Measurements from ENCODE around the gene HNRNPA0. TPM values are rescaled to one million over a fixed set of nuclear protein-coding genes. Genes with fewer than 3 reads are reported as not detected.

Gene HNRNPA0
- total RNA-seq, 1 experiment from 2014 or later = 6.7 TPM

DNA sequence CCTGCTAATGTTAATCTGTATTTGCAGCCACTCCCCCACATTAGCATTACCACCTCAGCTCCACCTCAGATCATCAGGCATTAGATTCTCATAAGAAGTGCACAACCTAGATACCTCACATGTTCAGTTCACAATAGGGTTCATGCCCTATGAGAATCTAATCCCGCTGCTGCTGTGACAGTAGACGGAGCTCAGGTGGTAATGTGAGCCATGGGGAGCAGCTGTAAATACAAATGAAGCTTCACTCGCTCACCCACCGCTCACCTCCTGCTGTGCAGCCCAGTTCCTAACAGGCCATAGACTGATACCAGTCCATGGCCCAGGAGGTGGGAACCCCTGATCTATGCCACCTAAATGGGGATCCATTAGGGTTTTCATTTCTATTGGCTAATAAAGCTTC lies 6.1 kb upstream of the HNRNPA0 start:
- no peak overlapping the region for H3K27ac ChIP-seq (ENCODE audit: low read length)
- H3K4me3 ChIP-seq (ENCODE audit: low read length) = no peak overlapping the region
- H3K9me3 ChIP-seq (ENCODE audit: low read length) = no peaks in the 10 kb centered on the region
- no peak overlapping the region for H3K9ac ChIP-seq (ENCODE audit: low read length)
- no peaks in the 10 kb centered on the region for H3K27me3 ChIP-seq (ENCODE audit: low read length)
- no peaks in the 10 kb centered on the region for H3K36me3 ChIP-seq (ENCODE audit: insufficient read depth, low read length)
- no peak for DNase-seq
- no peak overlapping the region for H3K4me2 ChIP-seq (ENCODE audit: low read depth, low read length, poor library complexity, severe bottlenecking)
- H3K4me1 ChIP-seq (ENCODE audit: low read length) = peaks cover 1% of the 10 kb centered on the region
- H3K9me2 ChIP-seq (replicated peaks; ENCODE audit: insufficient read depth, low read length) = no peaks in the 10 kb centered on the region
- no peaks in the 10 kb centered on the region for H4K20me1 ChIP-seq (ENCODE audit: insufficient read depth, low read depth, low read length)
- H2AFZ ChIP-seq (ENCODE audit: low read length) = no peak overlapping the region
- no peaks in the 10 kb centered on the region for H3K79me2 ChIP-seq (ENCODE audit: low read length)

DNA sequence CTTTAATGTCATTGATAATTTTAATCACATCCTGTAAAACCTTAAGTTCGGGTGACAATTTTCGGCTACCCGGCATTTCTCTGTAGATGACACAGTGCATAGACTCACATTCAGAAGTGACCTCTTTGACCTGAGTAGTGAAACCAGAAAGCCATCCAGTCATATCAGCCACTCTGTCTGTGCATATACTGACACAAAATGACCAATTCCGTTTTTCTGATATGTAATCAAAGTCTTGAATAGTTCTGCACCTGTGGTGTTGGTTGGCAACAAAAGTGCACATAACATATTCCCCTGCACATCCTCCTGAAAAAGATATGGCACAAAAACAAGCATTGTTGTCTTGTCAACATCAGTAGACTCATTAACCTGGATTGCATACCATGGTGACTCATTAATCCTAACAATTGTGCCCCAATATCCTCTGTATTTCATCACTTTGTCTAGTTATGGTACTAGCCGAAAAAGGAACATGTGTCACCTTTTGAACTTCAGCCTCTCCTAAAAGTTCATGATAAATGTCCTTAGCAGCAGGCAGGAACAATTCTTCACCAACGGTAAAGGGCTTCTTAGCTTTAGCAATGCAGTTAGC lies 4.6 kb upstream of the HNRNPA0 start:
- Histone ChIP-seq H3K4me1 (ENCODE audit: low read length) (peaks cover 6% of the 10 kb centered on the region), H4K20me1 (ENCODE audit: insufficient read depth, low read depth, low read length) (no peaks in the 10 kb centered on the region), H3K36me3 (ENCODE audit: insufficient read depth, low read length) (no peaks in the 10 kb centered on the region), H3K27ac (ENCODE audit: low read length) (no peak overlapping the region), H3K9me3 (ENCODE audit: low read length) (no peaks in the 10 kb centered on the region), H3K9ac (ENCODE audit: low read length) (no peak overlapping the region), H3K79me2 (ENCODE audit: low read length) (peaks cover 3% of the 10 kb centered on the region), H3K4me3 (ENCODE audit: low read length) (no peak overlapping the region), H3K9me2 (replicated peaks; ENCODE audit: insufficient read depth, low read length) (no peaks in the 10 kb centered on the region), H3K27me3 (ENCODE audit: low read length) (no peaks in the 10 kb centered on the region), H3K4me2 (ENCODE audit: low read depth, low read length, poor library complexity, severe bottlenecking) (no peak overlapping the region), H2AFZ (ENCODE audit: low read length) (no peak overlapping the region)
- DNase-seq = no peak

DNA sequence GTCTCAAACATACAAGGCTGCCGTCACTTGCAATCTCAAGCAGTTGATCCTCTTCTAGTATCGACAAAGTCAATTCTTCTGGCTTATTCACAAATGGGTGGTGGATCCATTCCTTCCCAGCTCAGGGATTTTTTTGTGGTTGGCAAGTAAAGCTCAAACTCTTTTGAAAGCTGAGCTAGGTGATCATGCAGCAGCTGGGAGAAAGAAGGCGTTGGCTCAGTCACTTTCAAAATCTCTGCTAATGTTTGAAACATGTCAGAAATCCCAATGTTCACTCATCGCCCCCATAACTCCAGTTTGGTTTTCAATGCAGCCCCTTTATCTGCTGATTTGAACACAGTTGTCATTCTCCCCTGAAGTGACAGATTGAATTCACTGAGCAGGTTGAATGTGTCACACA lies 4.0 kb upstream of the HNRNPA0 start:
- Histone ChIP-seq H3K9me2 (replicated peaks; ENCODE audit: insufficient read depth, low read length) (no peaks in the 10 kb centered on the region), H3K4me3 (ENCODE audit: low read length) (no peak overlapping the region), H3K9ac (ENCODE audit: low read length) (no peak overlapping the region), H3K36me3 (ENCODE audit: insufficient read depth, low read length) (no peaks in the 10 kb centered on the region), H3K9me3 (ENCODE audit: low read length) (no peaks in the 10 kb centered on the region), H3K27ac (ENCODE audit: low read length) (no peak overlapping the region), H3K27me3 (ENCODE audit: low read length) (no peaks in the 10 kb centered on the region), H3K4me1 (ENCODE audit: low read length) (peaks cover 6% of the 10 kb centered on the region), H2AFZ (ENCODE audit: low read length) (no peak overlapping the region), H3K4me2 (ENCODE audit: low read depth, low read length, poor library complexity, severe bottlenecking) (no peak overlapping the region), H4K20me1 (ENCODE audit: insufficient read depth, low read depth, low read length) (peaks cover 7% of the 10 kb centered on the region; the same call in 1 of the 2 replicates), H3K79me2 (ENCODE audit: low read length) (peaks cover 10% of the 10 kb centered on the region)
- DNase-seq = no peak

DNA sequence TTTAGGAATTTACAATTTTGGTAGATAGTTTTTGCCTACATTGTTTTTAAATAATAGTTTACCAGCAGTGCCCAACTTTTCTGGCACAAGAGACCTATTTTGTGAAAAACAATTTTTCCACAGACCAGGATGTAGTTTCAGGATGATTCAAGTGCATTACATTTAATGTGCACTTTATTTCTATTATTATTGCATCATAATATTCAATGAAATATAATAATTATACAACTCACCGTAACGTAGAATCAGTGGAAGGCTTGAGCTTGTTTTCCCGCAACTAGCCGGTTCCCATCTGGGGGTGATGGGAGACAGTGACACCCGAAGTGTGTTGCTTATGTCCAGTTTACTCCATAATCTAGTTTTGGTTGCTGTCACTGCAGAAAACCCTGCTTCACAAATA lies 3.5 kb upstream of the HNRNPA0 start:
- Histone ChIP-seq H3K36me3 (ENCODE audit: insufficient read depth, low read length) (peaks cover 4% of the 10 kb centered on the region; the same call in 1 of the 2 replicates), H3K9ac (ENCODE audit: low read length) (no peak overlapping the region), H3K4me3 (ENCODE audit: low read length) (no peak overlapping the region), H3K27me3 (ENCODE audit: low read length) (no peaks in the 10 kb centered on the region), H3K27ac (ENCODE audit: low read length) (no peak overlapping the region), H4K20me1 (ENCODE audit: insufficient read depth, low read depth, low read length) (peaks cover 12% of the 10 kb centered on the region), H3K9me3 (ENCODE audit: low read length) (no peaks in the 10 kb centered on the region), H3K9me2 (replicated peaks; ENCODE audit: insufficient read depth, low read length) (no peaks in the 10 kb centered on the region), H3K79me2 (ENCODE audit: low read length) (peaks cover 15% of the 10 kb centered on the region), H3K4me1 (ENCODE audit: low read length) (peaks cover 8% of the 10 kb centered on the region), H2AFZ (ENCODE audit: low read length) (no peak overlapping the region), H3K4me2 (ENCODE audit: low read depth, low read length, poor library complexity, severe bottlenecking) (no peak overlapping the region)
- DNase-seq = no peak

DNA sequence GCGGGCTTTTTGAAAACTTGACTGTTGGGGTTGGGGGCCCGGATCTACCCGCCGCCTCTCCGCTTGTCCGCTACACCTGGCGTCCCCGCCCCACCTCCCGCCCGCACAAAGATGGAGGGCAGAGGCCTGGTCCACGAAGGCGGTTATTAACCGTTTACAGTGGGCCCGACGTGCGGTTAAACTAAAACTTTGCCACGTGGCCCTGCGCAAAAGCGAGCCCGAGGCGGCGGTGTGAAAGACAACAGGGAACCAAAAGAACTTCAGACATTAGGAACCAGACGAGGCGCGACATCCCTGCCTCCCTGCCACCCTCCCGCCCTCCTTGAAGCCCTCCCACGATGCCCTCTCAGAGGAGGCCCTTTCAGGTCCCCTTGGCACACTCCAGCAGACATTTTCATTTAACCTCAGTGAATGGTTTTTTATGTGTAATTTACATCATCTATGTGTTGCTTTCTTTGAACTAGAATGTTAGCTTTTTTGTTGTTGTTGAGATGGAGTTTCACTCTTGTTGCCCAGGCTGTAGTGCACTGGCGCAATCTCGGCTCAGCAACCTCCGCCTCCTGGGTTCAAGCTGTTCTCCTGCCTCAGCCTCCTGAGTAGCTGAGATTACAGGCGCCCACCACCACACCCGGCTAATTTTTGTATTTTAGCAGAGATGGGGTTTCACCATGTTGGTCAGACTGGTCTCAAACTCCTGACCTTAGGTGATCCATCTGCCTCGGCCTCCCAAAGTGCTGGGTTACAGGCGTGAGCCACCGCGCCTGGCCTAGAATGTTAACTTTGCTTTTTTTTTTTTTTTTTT lies 999 bp upstream of the HNRNPA0 start:
- H3K4me1 ChIP-seq (ENCODE audit: low read length) = peaks cover 32% of the 10 kb centered on the region
- H3K79me2 ChIP-seq (ENCODE audit: low read length) = peaks cover 27% of the 10 kb centered on the region
- peak overlapping the region; percentile 79 for H3K4me2 ChIP-seq (ENCODE audit: low read depth, low read length, poor library complexity, severe bottlenecking)
- H2AFZ ChIP-seq (ENCODE audit: low read length) = peak overlapping the region; percentile 45
- H3K9me2 ChIP-seq (replicated peaks; ENCODE audit: insufficient read depth, low read length) = no peaks in the 10 kb centered on the region
- H3K4me3 ChIP-seq (ENCODE audit: low read length) = peak overlapping the region; percentile 78
- H3K27ac ChIP-seq (ENCODE audit: low read length) = peak overlapping the region; percentile 77
- no peak for DNase-seq
- H3K9me3 ChIP-seq (ENCODE audit: low read length) = no peaks in the 10 kb centered on the region
- H4K20me1 ChIP-seq (ENCODE audit: insufficient read depth, low read depth, low read length) = peaks cover 34% of the 10 kb centered on the region
- H3K27me3 ChIP-seq (ENCODE audit: low read length) = no peaks in the 10 kb centered on the region
- H3K9ac ChIP-seq (ENCODE audit: low read length) = peak overlapping the region; percentile 97
- H3K36me3 ChIP-seq (ENCODE audit: insufficient read depth, low read length) = peaks cover 17% of the 10 kb centered on the region

DNA sequence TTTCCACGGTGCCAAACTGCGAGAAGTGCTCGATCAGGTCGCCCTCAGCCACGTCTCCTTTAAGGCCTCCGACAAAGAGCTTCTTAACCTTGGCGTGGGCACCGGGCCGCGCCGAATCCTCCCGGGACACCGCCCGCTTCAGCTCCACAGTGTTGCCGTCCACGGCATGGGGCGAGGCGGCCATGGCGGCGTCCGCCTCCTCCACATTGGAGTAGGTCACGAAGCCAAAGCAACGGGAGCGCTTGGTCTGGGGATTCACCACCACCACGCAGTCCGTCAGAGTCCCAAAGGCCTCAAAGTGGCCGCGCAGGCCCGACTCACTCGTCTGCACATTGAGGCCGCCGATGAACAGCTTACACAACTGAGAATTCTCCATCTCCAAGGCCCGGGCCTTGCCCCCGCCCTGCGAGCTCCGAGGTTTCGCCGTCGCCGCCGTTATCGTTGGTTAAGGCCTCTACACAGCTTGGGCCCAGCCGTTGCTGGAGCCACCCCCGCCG lies 424 bp downstream of the HNRNPA0 start:
- no peaks in the 10 kb centered on the region for H3K27me3 ChIP-seq (ENCODE audit: low read length)
- H4K20me1 ChIP-seq (ENCODE audit: insufficient read depth, low read depth, low read length) = peaks cover 41% of the 10 kb centered on the region
- no peak overlapping the region for H2AFZ ChIP-seq (ENCODE audit: low read length)
- H3K36me3 ChIP-seq (ENCODE audit: insufficient read depth, low read length) = peaks cover 17% of the 10 kb centered on the region
- DNase-seq = peak; percentile 67
- peak overlapping the region; percentile 97 for H3K9ac ChIP-seq (ENCODE audit: low read length)
- H3K4me1 ChIP-seq (ENCODE audit: low read length) = peaks cover 36% of the 10 kb centered on the region
- peak overlapping the region; percentile 78 for H3K4me3 ChIP-seq (ENCODE audit: low read length)
- H3K4me2 ChIP-seq (ENCODE audit: low read depth, low read length, poor library complexity, severe bottlenecking) = peak overlapping the region; percentile 79
- peaks cover 27% of the 10 kb centered on the region for H3K79me2 ChIP-seq (ENCODE audit: low read length)
- peak overlapping the region; percentile 77 for H3K27ac ChIP-seq (ENCODE audit: low read length)
- no peaks in the 10 kb centered on the region for H3K9me2 ChIP-seq (replicated peaks; ENCODE audit: insufficient read depth, low read length)
- H3K9me3 ChIP-seq (ENCODE audit: low read length) = no peaks in the 10 kb centered on the region

DNA sequence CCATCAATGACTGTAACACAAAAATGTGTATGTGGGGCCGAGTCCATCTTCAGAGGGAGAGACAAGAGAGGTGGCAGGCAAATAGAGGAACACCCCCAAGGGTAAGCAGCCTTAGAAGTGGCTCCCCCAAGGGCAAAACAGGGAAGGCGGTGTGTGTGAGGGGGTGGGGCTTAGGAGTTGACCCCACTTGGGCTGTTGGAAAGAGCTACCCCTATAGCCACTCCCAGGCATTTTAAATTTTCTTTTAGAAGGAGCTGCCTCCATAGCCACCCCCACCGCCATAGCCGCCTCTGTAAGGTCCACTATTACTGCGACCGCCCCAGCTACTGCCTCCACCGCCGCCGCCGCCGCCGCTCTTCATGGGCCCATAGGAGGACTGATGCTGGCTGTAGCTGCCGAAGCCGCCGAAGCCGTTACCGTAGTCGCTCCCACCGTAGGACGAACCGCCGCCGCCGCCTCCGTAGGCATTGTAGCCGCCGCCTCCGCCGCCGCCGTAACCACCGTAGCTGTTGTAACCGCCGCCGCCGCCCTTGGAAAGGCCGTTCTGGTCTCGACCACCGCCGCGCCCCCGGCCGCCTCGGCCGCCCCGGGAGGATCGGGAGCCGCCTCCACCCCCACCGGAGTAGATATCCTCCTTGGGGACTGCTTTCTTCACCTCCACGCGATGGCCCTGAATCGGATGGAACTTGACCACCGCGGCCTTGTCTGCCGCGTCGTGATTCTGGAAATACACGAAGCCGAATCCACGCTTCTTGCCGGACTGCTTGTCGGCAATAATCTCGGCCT lies 1.1 kb downstream of the HNRNPA0 start:
- peak; percentile 73 for DNase-seq
- peak overlapping the region; percentile 79 for H3K4me2 ChIP-seq (ENCODE audit: low read depth, low read length, poor library complexity, severe bottlenecking)
- H3K4me1 ChIP-seq (ENCODE audit: low read length) = peaks cover 36% of the 10 kb centered on the region
- no peak overlapping the region for H2AFZ ChIP-seq (ENCODE audit: low read length)
- H3K79me2 ChIP-seq (ENCODE audit: low read length) = peaks cover 27% of the 10 kb centered on the region
- peak overlapping the region; percentile 77; the same call in 1 of the 2 replicates for H3K27ac ChIP-seq (ENCODE audit: low read length)
- peaks cover 46% of the 10 kb centered on the region for H4K20me1 ChIP-seq (ENCODE audit: insufficient read depth, low read depth, low read length)
- H3K4me3 ChIP-seq (ENCODE audit: low read length) = peak overlapping the region; percentile 78
- no peaks in the 10 kb centered on the region for H3K9me2 ChIP-seq (replicated peaks; ENCODE audit: insufficient read depth, low read length)
- no peaks in the 10 kb centered on the region for H3K27me3 ChIP-seq (ENCODE audit: low read length)
- peaks cover 17% of the 10 kb centered on the region for H3K36me3 ChIP-seq (ENCODE audit: insufficient read depth, low read length)
- H3K9me3 ChIP-seq (ENCODE audit: low read length) = no peaks in the 10 kb centered on the region
- H3K9ac ChIP-seq (ENCODE audit: low read length) = peak overlapping the region; percentile 97

All from Karpas-422 (cell line).